Activated CD4-positive, alpha-beta T cell treated with anti-CD3 and anti-CD28 coated beads, Interleukin-2, amount 10 ng/mL, durations not matched to agents 7 days and 5 days (primary cell): ENCODE results near the gene KCP. TPM values are rescaled to one million over a fixed set of nuclear protein-coding genes. Genes with fewer than 3 reads are reported as not detected.
"Not testable (repeated sequence)": the region's sequence is repeated elsewhere in the genome, so short reads cannot be mapped to it uniquely, and the experiment has no call there.

Experiments
- CTCF ChIA-PET: fragments of 350-600 bp; sonication (Branson Sonifier 250); formaldehyde crosslinking; loops from one replicate; lab custom pipeline; 2021; ENCODE audit warnings: antibody characterized with exemption; lab: Charles Lee
- POLR2A ChIA-PET: fragments of 350-600 bp; sonication (Branson Sonifier 250); formaldehyde crosslinking; loops from one replicate; lab custom pipeline; 2021; ENCODE audit warnings: antibody characterized with exemption; lab: Charles Lee
- DNase-seq: peaks from one replicate; pipeline ENCODE4 v3.0.0-alpha.2; 2020
- H3K27ac Mint-ChIP-seq: one replicate; pipeline ENCODE4 v1.8.0; 2021; ENCODE audit warnings: mild to moderate bottlenecking, moderate library complexity, mixed read lengths
- H3K27me3 Mint-ChIP-seq: one replicate; pipeline ENCODE4 v1.8.0; 2021; ENCODE audit warnings: mixed read lengths
- H3K36me3 Mint-ChIP-seq: one replicate; pipeline ENCODE4 v1.8.0; 2021; ENCODE audit warnings: low read depth, mixed read lengths
- H3K4me1 Mint-ChIP-seq: one replicate; pipeline ENCODE4 v1.8.0; 2021; ENCODE audit warnings: mixed read lengths
- H3K4me3 Mint-ChIP-seq: one replicate; pipeline ENCODE4 v1.8.0; 2021; ENCODE audit warnings: mild to moderate bottlenecking, moderate library complexity, mixed read lengths
- H3K9me3 Mint-ChIP-seq: one replicate; pipeline ENCODE4 v1.8.0; 2021; ENCODE audit warnings: mixed read lengths
- total RNA-seq, 2 experiments: library from RNA; stranded (reverse); gene quantifications; one replicate each; pipeline ENCODE4 v1.2.3, GENCODE V29; 2021

Gene KCP
- total RNA-seq, 2 experiments from 2014 or later = 0.10 to 0.12 TPM

DNA sequence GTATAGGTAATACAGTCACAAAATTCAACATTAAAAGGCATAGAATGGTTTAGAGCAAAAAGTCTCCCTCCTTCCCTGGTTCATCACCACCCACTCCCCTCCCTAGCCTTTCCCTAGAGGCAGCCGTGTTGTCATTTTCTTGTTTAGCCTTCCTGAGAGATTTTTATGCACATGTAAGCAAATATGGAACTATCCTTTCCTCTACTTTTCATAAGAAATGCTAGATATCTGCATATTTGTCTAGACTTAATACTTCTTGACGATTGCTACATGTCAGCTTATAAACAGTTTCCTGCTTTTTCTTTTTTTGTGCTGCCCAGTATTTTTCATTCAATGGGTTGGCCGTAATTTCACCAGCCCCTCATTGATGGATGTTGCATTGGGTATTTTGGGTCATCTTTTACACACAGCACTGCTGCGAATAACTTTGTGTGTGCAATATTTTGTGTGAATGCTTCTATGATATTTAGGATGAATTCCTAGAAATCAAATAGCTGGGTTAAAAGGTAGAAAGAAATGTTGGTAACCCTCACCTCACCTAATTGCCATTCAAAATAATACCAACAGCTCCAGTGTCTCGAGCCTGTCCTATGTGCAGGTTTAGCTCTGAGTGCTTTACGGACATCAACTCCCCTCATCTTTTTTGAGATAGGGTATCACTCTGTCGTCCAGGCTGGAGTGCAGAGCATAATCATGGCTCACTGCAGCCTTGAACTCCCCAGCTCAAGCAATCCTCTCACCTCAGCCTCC is 34.2 kb upstream of the KCP start:
- peaks cover 1% of the 10 kb centered on the region for H3K27me3 Mint-ChIP-seq
- ChIA-PET POLR2A (no interaction called here), CTCF (interaction anchor here (0.6 to 0.8 kb wide), 2 partner anchors 9 to 817 kb away, joined by 3 to 4 read pairs; no protein-coding TSS in a partner anchor)
- DNase-seq = no peak
- no peaks in the 10 kb centered on the region for H3K9me3 Mint-ChIP-seq
- H3K4me3 Mint-ChIP-seq = no peak overlapping the region
- H3K36me3 Mint-ChIP-seq = no peaks in the 10 kb centered on the region
- H3K27ac Mint-ChIP-seq = no peak overlapping the region
- H3K4me1 Mint-ChIP-seq = peaks cover 19% of the 10 kb centered on the region

DNA sequence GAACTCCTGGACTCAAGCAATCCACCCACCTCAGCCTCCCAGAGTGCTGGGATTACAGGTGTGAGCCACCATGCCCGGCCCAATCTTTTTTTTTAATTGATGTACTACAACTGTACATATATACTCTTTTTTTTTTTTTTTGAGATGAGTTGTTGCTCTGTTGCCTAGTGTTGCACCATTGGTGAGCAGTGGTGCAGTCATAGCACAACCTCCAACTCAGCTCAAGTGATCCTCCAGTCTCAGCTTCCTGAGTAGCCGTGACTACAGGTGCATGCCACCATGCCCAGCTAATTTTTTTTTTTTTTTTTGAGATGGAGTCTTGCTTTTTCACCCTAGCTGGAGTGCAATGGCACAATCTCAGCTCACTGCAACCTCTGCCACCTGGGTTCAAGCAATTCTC is 32.7 kb upstream of the KCP start:
- H3K27ac Mint-ChIP-seq, H3K36me3 Mint-ChIP-seq, H3K9me3 Mint-ChIP-seq, H3K4me3 Mint-ChIP-seq, H3K27me3 Mint-ChIP-seq, DNase-seq: not testable (repeated sequence)
- ChIA-PET CTCF (interaction anchor here (0.6 to 1.1 kb wide), 3 partner anchors 14 to 1083 kb away, joined by 3 to 5 read pairs (median 4); no protein-coding TSS in a partner anchor), POLR2A (interaction anchor here (0.7 kb wide), 1 partner anchor 27 kb away, joined by 3 read pairs; no protein-coding TSS in a partner anchor)
- peaks cover 27% of the 10 kb centered on the region for H3K4me1 Mint-ChIP-seq

DNA sequence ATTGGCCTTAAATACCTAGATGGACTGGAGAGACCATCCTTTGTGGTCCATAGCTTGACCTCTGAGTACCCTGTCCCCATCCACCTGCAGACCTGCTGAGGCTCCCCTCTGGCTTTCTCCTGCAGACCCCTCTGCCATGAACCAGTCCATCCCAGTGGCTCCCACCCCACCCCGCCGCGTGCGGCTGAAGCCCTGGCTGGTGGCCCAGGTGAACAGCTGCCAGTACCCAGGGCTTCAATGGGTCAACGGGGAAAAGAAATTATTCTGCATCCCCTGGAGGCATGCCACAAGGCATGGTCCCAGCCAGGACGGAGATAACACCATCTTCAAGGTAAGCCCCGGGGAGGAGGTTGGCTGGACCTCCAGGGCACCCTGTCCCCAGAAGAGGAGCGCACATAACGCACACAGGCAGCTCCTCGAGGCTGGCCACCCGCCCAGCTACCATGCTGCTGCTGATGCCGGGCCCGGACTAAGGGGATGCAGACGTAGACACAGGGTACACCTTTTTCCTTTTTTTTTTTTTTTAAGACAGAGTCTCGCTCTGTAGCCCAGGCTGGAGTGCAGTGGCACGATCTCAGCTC is 31.5 kb upstream of the KCP start:
- Mint-ChIP-seq H3K27me3 (peaks cover 12% of the 10 kb centered on the region), H3K27ac (no peak overlapping the region), H3K36me3 (peaks cover 2% of the 10 kb centered on the region), H3K4me3 (no peak overlapping the region), H3K4me1 (peaks cover 32% of the 10 kb centered on the region), H3K9me3 (no peaks in the 10 kb centered on the region)
- ChIA-PET CTCF (interaction anchor here (1.4 to 2.3 kb wide), 2 partner anchors 9 to 12 kb away, joined by 4 to 9 read pairs; no protein-coding TSS in a partner anchor), POLR2A (interaction anchor here (0.6 kb wide), 1 partner anchor 127 kb away, joined by 4 read pairs; no protein-coding TSS in a partner anchor)
- no peak for DNase-seq

DNA sequence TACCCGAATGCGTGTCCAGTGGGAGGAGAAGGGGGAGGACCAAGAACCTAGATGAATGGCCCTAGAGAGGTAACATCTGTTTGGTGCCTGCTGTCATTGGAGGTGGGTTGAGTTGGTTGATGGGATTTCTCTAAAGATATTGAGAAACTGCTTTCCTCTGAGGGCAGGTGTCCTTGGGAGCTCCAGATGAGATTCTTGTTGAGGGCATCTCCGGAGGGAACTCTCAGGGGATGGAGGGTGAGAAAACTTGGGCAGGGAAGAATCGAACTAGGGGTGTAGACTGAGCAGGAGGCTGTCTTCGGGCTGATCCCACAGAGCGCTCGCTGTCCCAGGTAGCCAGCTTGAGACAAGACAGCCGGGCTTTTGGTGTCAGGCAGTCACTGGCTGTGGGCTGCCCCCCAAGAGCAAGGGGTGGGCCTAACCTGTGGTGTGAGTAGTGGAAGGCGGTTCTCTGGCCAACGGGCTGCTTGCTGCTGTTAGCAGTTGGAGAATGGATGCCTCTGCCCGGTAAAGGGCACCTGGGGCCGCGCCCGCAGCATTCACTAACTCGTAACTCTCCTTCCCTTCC is 30.9 kb upstream of the KCP start:
- H3K4me3 Mint-ChIP-seq = peak overlapping the region; percentile 55
- H3K36me3 Mint-ChIP-seq = peaks cover 2% of the 10 kb centered on the region
- H3K9me3 Mint-ChIP-seq = no peaks in the 10 kb centered on the region
- CTCF ChIA-PET = interaction anchor here (0.5 to 2.3 kb wide), 4 partner anchors 10 to 112 kb away, joined by 3 to 9 read pairs (median 4); partner anchors contain the start of gene ATP6V1F
- DNase-seq = no peak
- H3K27me3 Mint-ChIP-seq = peaks cover 16% of the 10 kb centered on the region
- POLR2A ChIA-PET = no interaction called here
- H3K4me1 Mint-ChIP-seq = peaks cover 34% of the 10 kb centered on the region
- peak overlapping the region; percentile 83 for H3K27ac Mint-ChIP-seq

DNA sequence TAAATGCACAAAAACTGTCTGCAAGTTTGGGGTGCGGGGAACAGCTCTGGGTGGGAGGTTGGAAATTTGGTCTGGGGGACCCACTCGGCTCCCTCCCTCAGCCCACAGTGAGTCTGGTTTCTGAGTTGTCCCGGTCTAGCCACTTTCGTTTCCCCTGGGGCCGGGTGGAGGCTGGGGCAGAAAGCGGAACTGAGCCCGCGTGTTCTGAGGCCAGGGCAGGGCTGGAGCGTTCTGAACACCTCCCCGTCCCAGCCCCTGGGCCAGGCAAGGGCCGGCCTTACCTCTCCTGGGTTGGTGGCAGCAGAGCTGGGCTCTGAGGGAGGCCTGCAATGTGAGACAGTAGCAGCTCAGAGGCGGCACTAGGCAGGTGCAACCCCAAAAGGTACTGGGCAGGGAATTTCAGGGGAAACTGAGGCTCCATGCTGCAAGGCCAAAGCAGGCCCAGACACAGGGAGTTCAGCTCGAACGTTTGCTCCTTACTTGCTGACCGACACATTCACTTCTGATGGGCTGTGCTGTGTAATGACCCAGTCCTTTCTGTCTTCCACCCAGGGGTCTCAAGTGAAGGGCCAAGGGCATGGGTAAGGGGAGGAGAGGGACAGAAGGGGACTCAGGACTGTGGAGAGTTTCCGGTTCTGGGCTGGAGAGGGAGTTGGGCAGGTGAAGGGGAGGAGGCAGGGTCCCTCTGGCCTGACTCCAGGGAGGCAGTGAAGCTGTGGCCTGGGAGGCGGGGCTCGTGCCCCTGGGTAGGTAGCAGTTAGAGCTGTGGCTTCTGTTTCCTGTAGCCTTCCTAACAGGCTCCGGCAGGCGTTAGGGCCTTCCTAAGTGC is 30.2 kb upstream of the KCP start:
- peak overlapping the region; percentile 55 for H3K4me3 Mint-ChIP-seq
- H3K36me3 Mint-ChIP-seq = peaks cover 2% of the 10 kb centered on the region
- ChIA-PET POLR2A (no interaction called here), CTCF (interaction anchor here (0.5 to 2.3 kb wide), 7 partner anchors 11 to 465 kb away, joined by 3 to 9 read pairs (median 4); partner anchors contain the start of genes ATP6V1F and METTL2B)
- H3K27ac Mint-ChIP-seq = peak overlapping the region; percentile 83
- peak; percentile 30 for DNase-seq
- H3K27me3 Mint-ChIP-seq = peaks cover 17% of the 10 kb centered on the region
- peaks cover 34% of the 10 kb centered on the region for H3K4me1 Mint-ChIP-seq
- H3K9me3 Mint-ChIP-seq = no peaks in the 10 kb centered on the region

DNA sequence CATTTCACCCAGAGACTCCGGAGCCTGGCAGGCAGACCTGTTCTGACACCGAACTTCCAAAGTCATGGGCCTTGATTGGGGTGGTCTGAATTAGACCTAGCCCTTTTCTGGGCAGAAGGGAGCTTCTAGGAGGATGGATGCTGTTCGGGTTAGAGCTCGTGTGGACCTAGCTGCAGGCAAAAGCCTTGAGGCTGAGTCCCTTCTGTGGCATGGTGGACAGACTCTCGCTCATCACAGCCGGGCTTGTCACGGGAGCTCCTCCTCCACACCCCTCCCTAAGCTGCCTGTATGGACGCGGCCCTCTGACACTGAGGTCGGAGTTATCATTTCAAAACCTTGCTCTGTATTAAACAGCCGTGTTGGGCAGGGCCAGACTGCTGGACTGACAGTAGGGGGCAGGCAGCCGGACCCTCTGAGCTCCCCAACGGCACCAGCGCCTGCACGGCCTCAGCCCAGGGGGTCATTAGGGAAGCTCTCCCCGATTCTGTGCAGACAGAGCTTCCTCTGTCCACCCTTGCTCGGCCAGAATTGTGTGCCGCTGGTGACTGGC is 29.4 kb upstream of the KCP start:
- POLR2A ChIA-PET = interaction anchor here (0.6 kb wide), 1 partner anchor 285 kb away, joined by 3 read pairs; the partner anchor contains the start of gene AHCYL2
- CTCF ChIA-PET = interaction anchor here (0.6 to 2.3 kb wide), 7 partner anchors 11 to 933 kb away, joined by 3 to 9 read pairs (median 3); partner anchors contain the start of gene METTL2B
- H3K27me3 Mint-ChIP-seq = peaks cover 22% of the 10 kb centered on the region

DNA sequence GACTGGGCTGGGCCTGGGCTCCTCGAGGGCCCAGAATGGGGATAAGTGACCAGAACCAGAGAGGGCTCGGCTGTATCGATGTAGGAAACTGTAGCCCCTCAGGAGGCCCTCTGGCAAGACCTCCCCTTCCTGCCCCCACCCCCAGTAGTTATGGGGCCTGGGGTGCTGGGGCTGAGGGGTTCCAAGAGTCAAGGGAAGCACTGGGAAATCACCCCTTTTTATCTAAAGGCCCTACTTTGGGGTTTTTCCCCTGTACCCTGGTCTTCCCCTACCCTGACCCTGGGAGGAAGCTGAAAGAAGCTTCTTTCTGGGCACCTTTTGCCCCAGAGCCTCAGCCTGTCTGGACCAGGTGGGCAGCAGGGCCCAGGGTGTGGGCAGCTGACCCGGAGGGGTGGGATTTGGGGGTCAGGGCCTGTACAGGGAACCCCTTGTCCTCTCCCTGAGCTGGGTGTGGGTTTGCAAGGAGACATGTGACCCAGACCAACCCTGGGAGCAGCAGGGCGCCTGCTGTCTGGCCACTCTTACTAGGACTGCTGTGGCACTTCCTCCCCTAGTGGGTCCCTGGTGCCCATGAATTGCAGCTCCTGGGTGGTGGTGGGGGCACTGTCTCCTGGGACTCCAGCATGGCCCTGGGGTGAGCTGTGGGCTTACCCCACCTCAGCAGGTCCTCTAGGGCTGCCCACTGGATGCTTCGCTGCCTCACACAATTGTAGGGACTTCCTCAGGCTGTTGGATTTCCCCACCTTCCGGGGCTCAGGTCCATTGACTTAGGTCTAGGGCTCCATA is 28.8 kb upstream of the KCP start:
- Mint-ChIP-seq H3K36me3 (peaks cover 2% of the 10 kb centered on the region), H3K4me3 (peak overlapping the region; percentile 48), H3K27me3 (peaks cover 22% of the 10 kb centered on the region), H3K4me1 (peaks cover 34% of the 10 kb centered on the region), H3K27ac (peak overlapping the region; percentile 13), H3K9me3 (no peaks in the 10 kb centered on the region)
- no peak for DNase-seq
- POLR2A ChIA-PET = interaction anchor here (0.6 kb wide), 1 partner anchor 285 kb away, joined by 3 read pairs; the partner anchor contains the start of gene AHCYL2
- CTCF ChIA-PET = interaction anchor here (0.6 to 2.3 kb wide), 7 partner anchors 12 to 934 kb away, joined by 3 to 9 read pairs (median 3); partner anchors contain the start of gene METTL2B

More for the DNA sequence above, 29.4 kb upstream of the KCP start:
- H3K4me3 Mint-ChIP-seq = peak overlapping the region; percentile 55
- no peaks in the 10 kb centered on the region for H3K9me3 Mint-ChIP-seq
- peaks cover 34% of the 10 kb centered on the region for H3K4me1 Mint-ChIP-seq
- peak overlapping the region; percentile 83 for H3K27ac Mint-ChIP-seq
- DNase-seq = no peak
- H3K36me3 Mint-ChIP-seq = peaks cover 2% of the 10 kb centered on the region

DNA sequence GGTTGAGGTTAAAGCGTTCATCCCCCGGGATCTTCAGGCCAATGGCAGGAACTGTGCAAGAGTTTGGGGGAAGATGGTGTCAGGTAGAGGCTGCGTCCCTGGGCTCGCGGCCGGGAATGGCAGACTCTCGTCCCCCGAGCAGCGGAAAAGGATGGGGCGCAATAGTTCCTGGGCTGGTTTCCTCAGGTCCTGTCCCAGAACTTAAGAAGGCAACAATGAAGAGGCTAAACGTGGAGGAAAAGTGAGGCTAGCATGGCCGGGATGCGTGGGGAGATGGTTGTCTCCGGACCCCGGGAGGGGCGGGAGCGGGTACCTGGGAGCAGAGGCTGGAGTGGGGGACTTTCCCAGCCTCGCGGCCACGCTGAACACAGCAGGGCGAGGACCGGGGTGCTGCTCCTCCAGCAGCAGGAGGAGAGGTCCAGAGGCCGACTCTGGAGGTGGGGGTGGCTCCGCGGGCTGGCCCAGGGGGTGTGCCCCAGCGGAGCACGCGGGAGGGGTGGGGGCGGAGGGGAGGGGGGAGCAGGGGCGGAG is 28.1 kb upstream of the KCP start:
- Mint-ChIP-seq H3K27me3 (peaks cover 22% of the 10 kb centered on the region), H3K4me1 (peaks cover 36% of the 10 kb centered on the region), H3K9me3 (no peaks in the 10 kb centered on the region), H3K36me3 (peaks cover 2% of the 10 kb centered on the region), H3K4me3 (peak overlapping the region; percentile 83), H3K27ac (peak overlapping the region; percentile 71)
- ChIA-PET CTCF (interaction anchor here (1.1 to 1.7 kb wide), 2 partner anchors 14 to 463 kb away, joined by 3 to 4 read pairs; partner anchors contain the start of gene METTL2B), POLR2A (no interaction called here)
- peak; percentile 16 for DNase-seq

DNA sequence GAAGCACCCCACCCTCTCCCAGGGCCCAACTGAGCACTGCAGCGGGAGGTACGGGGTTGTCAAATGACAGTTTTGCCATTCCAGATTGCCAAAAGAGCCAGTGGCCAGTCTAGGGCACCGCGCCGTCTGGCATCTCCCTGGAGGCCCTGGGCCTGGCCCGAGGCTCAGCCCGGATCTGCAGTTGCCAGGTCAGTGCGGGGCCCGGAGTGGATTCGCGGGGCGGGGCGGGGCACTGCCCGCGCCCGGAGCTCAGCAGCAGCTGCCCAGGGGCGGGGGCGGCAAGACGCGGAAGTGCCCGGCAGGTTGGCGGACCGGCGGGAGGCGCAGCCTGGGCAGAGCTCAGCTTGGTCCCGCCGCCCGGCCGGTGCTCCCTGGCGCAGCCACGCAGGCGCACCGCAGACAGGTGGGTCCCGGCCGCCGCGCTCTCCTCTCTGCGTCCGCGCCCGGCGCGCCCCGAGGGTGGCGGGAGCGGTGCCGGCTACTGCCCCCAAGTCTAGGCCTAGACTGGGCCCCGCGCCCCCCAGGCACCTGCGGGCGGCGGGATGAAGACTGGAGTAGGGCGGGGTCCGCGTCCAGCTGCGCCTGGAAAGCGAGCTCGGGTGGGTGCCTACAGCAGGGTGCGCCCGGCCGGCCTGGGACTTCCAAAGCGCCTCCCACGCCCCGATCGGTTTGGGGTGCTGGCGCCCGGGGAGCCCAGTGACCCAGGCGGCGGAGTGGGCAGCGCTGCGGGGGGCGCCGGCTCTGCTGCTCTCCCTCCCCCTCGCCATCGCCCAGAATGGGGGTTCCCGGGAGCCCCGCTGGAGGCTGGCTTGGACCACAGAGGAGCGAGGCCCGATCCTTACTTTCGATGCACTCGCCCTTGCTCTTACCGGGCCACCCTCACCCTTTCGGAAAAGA is 27.4 kb upstream of the KCP start, which contains the start of gene IRF5:
IRF5 (plus strand) TSS at position 281 of the 897 bp plus-strand sequence. CDS start 4,155 bp downstream, outside the sequence.
- POLR2A ChIA-PET = no interaction called here
- Mint-ChIP-seq H3K4me3 (peak within 1 kb of the TSS; percentile 83), H3K27me3 (peaks cover 22% of the 10 kb centered on the region), H3K36me3 (peaks cover 4% of the 10 kb centered on the region), H3K9me3 (no peaks in the 10 kb centered on the region), H3K4me1 (peaks cover 43% of the 10 kb centered on the region), H3K27ac (peak within 1 kb of the TSS; percentile 74)
- DNase-seq = no peak
- CTCF ChIA-PET = no interaction called here

DNA sequence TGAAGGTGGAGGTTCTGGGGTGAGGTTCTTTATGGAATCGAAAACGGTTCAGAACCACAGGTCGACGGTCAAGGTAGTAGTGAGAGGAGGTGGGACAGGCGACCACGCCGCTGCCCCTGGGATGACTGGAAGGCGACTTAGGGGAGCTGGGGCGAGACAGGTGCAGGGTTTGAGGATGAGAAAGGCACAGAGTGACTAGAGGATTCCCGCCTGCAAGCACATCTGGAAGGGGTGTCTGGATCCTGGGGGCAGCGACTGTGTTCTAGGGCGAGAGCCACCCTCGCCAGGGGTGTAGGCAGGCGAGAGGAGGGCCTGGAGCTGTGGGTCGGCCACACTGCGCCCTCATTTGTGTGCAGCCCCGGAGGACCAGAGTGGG is 26.8 kb upstream of the KCP start:
- Mint-ChIP-seq H3K9me3 (no peaks in the 10 kb centered on the region), H3K27me3 (peaks cover 20% of the 10 kb centered on the region), H3K4me1 (peaks cover 49% of the 10 kb centered on the region), H3K27ac (peak overlapping the region; percentile 74), H3K4me3 (peak overlapping the region; percentile 69), H3K36me3 (peaks cover 4% of the 10 kb centered on the region)
- POLR2A ChIA-PET = no interaction called here
- CTCF ChIA-PET = no interaction called here
- no peak for DNase-seq
